SJCRH30 (cell line): Measurements from ENCODE around the gene RAB11FIP4. TPM values are rescaled to one million over a fixed set of nuclear protein-coding genes. Genes with fewer than 3 reads are reported as not detected.
A peak's percentile ranks its signal among the peaks of the same experiment; 100 is the strongest.
"Not testable (repeated sequence)": the region's sequence is repeated elsewhere in the genome, so short reads cannot be mapped to it uniquely, and the experiment has no call there.

Source experiments
- DNase-seq, 2 experiments: peaks; one replicate each; pipeline ENCODE4 v3.0.0-alpha.2; 2015 to 2020
- H3K27ac ChIP-seq: fragments of 250-450 bp; sonication (Bioruptor Pico); 2 replicates; pipeline ENCODE4 v1.5.1; 2020; ENCODE audit warnings: mild to moderate bottlenecking, moderate library complexity
- H3K27me3 ChIP-seq: fragments of 250-450 bp; sonication (Bioruptor Pico); 2 replicates; pipeline ENCODE4 v1.5.1; 2020; ENCODE audit warnings: mild to moderate bottlenecking, moderate library complexity
- H3K36me3 ChIP-seq: fragments of 250-450 bp; sonication (Bioruptor Pico); 2 replicates; pipeline ENCODE4 v1.5.1; 2020; ENCODE audit warnings: mild to moderate bottlenecking, moderate library complexity
- H3K4me1 ChIP-seq: fragments of 250-450 bp; sonication (Bioruptor Pico); 2 replicates; pipeline ENCODE4 v1.5.1; 2020; ENCODE audit warnings: mild to moderate bottlenecking, moderate library complexity
- H3K4me3 ChIP-seq: fragments of 250-450 bp; sonication (Bioruptor Pico); 2 replicates; pipeline ENCODE4 v1.5.1; 2020; ENCODE audit warnings: mild to moderate bottlenecking, moderate library complexity
- H3K9me3 ChIP-seq: fragments of 250-450 bp; sonication (Bioruptor Pico); replicated peaks from 2 replicates; pipeline ENCODE4 v1.5.1; 2020; ENCODE audit warnings: mild to moderate bottlenecking, moderate library complexity
- total RNA-seq: library from RNA; depleted of rRNA; stranded (reverse); fragments of >200 nt; shearing (Covaris generic); gene quantifications from 2 replicates; pipeline ENCODE4 v1.2.3, GENCODE V29; 2014; rRNA removed

RAB11FIP4 gene
- 0.04 and 0.05 TPM in 2 replicates for total RNA-seq

GRCh38 chr17:31391496-31391949 lies at the start of gene RAB11FIP4:
Gene RAB11FIP4, plus strand, starts transcription at chr17:31391675. Its CDS starts 178 bp downstream, at chr17:31391853.
- no peak for DNase-seq
- Histone ChIP-seq H3K4me3 (no peak within 1 kb of the TSS), H3K36me3 (no peaks in the 10 kb centered on the region), H3K27me3 (no peaks in the 10 kb centered on the region), H3K4me1 (no peaks in the 10 kb centered on the region), H3K9me3 (no peaks in the 10 kb centered on the region), H3K27ac (no peak within 1 kb of the TSS)

GRCh38 chr17:31345191-31345747 lies 46.2 kb upstream of the RAB11FIP4 start:
- not testable (repeated sequence) for H3K9me3 ChIP-seq, H3K4me1 ChIP-seq, H3K27me3 ChIP-seq, DNase-seq, H3K27ac ChIP-seq, H3K4me3 ChIP-seq
- peaks cover 33% of the 10 kb centered on the region for H3K36me3 ChIP-seq

GRCh38 chr17:31349454-31349853 lies 42.0 kb upstream of the RAB11FIP4 start:
- no peak overlapping the region for H3K4me3 ChIP-seq
- no peaks in the 10 kb centered on the region for H3K4me1 ChIP-seq
- peaks cover 48% of the 10 kb centered on the region for H3K36me3 ChIP-seq
- no peak for DNase-seq
- no peaks in the 10 kb centered on the region for H3K27me3 ChIP-seq
- H3K9me3 ChIP-seq = no peaks in the 10 kb centered on the region
- H3K27ac ChIP-seq = no peak overlapping the region

GRCh38 chr17:31355935-31356334 lies 35.5 kb upstream of the RAB11FIP4 start:
- DNase-seq = no peak
- Histone ChIP-seq H3K9me3 (no peaks in the 10 kb centered on the region), H3K27me3 (no peaks in the 10 kb centered on the region), H3K27ac (no peak overlapping the region), H3K36me3 (peaks cover 67% of the 10 kb centered on the region), H3K4me1 (no peaks in the 10 kb centered on the region), H3K4me3 (no peak overlapping the region)

- DNase-seq = no peak
- Histone ChIP-seq H3K4me3 (no peak overlapping the region), H3K36me3 (peaks cover 67% of the 10 kb centered on the region), H3K27me3 (no peaks in the 10 kb centered on the region), H3K27ac (no peak overlapping the region), H3K4me1 (no peaks in the 10 kb centered on the region), H3K9me3 (no peaks in the 10 kb centered on the region)
Observed at GRCh38 chr17:31357091-31357490, 34.4 kb upstream of the RAB11FIP4 start.

GRCh38 chr17:31357839-31358394 lies 33.6 kb upstream of the RAB11FIP4 start:
- no peak overlapping the region for H3K4me3 ChIP-seq
- DNase-seq = no peak
- H3K9me3 ChIP-seq = no peaks in the 10 kb centered on the region
- no peak overlapping the region for H3K27ac ChIP-seq
- peaks cover 68% of the 10 kb centered on the region for H3K36me3 ChIP-seq
- no peaks in the 10 kb centered on the region for H3K4me1 ChIP-seq
- H3K27me3 ChIP-seq = no peaks in the 10 kb centered on the region

GRCh38 chr17:31364012-31364411 lies 27.5 kb upstream of the RAB11FIP4 start:
- DNase-seq = no peak
- Histone ChIP-seq H3K4me3 (no peak overlapping the region), H3K27ac (no peak overlapping the region), H3K9me3 (no peaks in the 10 kb centered on the region), H3K4me1 (peaks cover 7% of the 10 kb centered on the region), H3K36me3 (peaks cover 35% of the 10 kb centered on the region), H3K27me3 (no peaks in the 10 kb centered on the region)

- peaks cover 31% of the 10 kb centered on the region for H3K36me3 ChIP-seq
- H3K27ac ChIP-seq = no peak overlapping the region
- no peaks in the 10 kb centered on the region for H3K27me3 ChIP-seq
- H3K4me3 ChIP-seq = no peak overlapping the region
- H3K9me3 ChIP-seq = no peaks in the 10 kb centered on the region
- peaks cover 27% of the 10 kb centered on the region for H3K4me1 ChIP-seq
- DNase-seq = no peak
Observed at GRCh38 chr17:31366088-31366487, 25.4 kb upstream of the RAB11FIP4 start.

- peak; percentile 63 to 79 for DNase-seq
- no peak overlapping the region for H3K4me3 ChIP-seq
- peak overlapping the region; percentile 38 for H3K27ac ChIP-seq
- H3K27me3 ChIP-seq = no peaks in the 10 kb centered on the region
- no peaks in the 10 kb centered on the region for H3K9me3 ChIP-seq
- peaks cover 37% of the 10 kb centered on the region for H3K4me1 ChIP-seq
- H3K36me3 ChIP-seq = peaks cover 15% of the 10 kb centered on the region; the same call in 1 of the 2 replicates
Observed at GRCh38 chr17:31369266-31369665, 22.2 kb upstream of the RAB11FIP4 start.

GRCh38 chr17:31371511-31372097 lies 19.9 kb upstream of the RAB11FIP4 start:
- Histone ChIP-seq H3K4me1 (peaks cover 37% of the 10 kb centered on the region), H3K27me3 (no peaks in the 10 kb centered on the region), H3K27ac (no peak overlapping the region), H3K9me3 (no peaks in the 10 kb centered on the region), H3K4me3 (no peak overlapping the region), H3K36me3 (peaks cover 27% of the 10 kb centered on the region; the same call in 1 of the 2 replicates)
- DNase-seq = peak in 1 of 2 experiments; percentile 69

GRCh38 chr17:31373150-31374093 lies 18.1 kb upstream of the RAB11FIP4 start:
- Histone ChIP-seq H3K27me3 (no peaks in the 10 kb centered on the region), H3K36me3 (peaks cover 27% of the 10 kb centered on the region; the same call in 1 of the 2 replicates), H3K4me3 (no peak overlapping the region), H3K4me1 (peaks cover 36% of the 10 kb centered on the region), H3K9me3 (no peaks in the 10 kb centered on the region), H3K27ac (no peak overlapping the region)
- DNase-seq = peak in 1 of 2 experiments; percentile 70

- Histone ChIP-seq H3K9me3 (no peaks in the 10 kb centered on the region), H3K36me3 (peaks cover 21% of the 10 kb centered on the region; the same call in 1 of the 2 replicates), H3K27me3 (no peaks in the 10 kb centered on the region), H3K27ac (no peak overlapping the region), H3K4me3 (no peak overlapping the region), H3K4me1 (peaks cover 29% of the 10 kb centered on the region)
- DNase-seq = no peak
Observed at GRCh38 chr17:31374094-31374447, 17.4 kb upstream of the RAB11FIP4 start.

GRCh38 chr17:31374503-31374902 lies 17.0 kb upstream of the RAB11FIP4 start:
- H3K27me3 ChIP-seq = no peaks in the 10 kb centered on the region

GRCh38 chr17:31378638-31379037 lies 12.8 kb upstream of the RAB11FIP4 start:
- no peak for DNase-seq
- peaks cover 13% of the 10 kb centered on the region; the same call in 1 of the 2 replicates for H3K36me3 ChIP-seq
- H3K27me3 ChIP-seq = no peaks in the 10 kb centered on the region
- no peaks in the 10 kb centered on the region for H3K9me3 ChIP-seq
- no peaks in the 10 kb centered on the region for H3K4me1 ChIP-seq
- H3K27ac ChIP-seq = no peak overlapping the region
- no peak overlapping the region for H3K4me3 ChIP-seq

More at GRCh38 chr17:31374503-31374902, 17.0 kb upstream of the RAB11FIP4 start:
- Histone ChIP-seq H3K27ac (no peak overlapping the region), H3K9me3 (no peaks in the 10 kb centered on the region), H3K4me1 (peaks cover 25% of the 10 kb centered on the region), H3K4me3 (no peak overlapping the region), H3K36me3 (peaks cover 21% of the 10 kb centered on the region; the same call in 1 of the 2 replicates)
- DNase-seq = no peak
